ENCODE measurements around the gene LENG8.

- TF ChIP-seq CTCF (IDR thresholded peaks at IDR 0.05; ENCODE audit: poor library complexity, severe bottlenecking) (no peak), EP300 (conservative IDR thresholded peaks at IDR 0.05; ENCODE audit: poor library complexity, severe bottlenecking) (no peak), RAD21 (conservative IDR thresholded peaks at IDR 0.05) (no peak), POLR2AphosphoS5 (IDR thresholded peaks at IDR 0.05) (no peak), SMC3 (conservative IDR thresholded peaks at IDR 0.05; ENCODE audit: poor library complexity) (no peak), REST (IDR thresholded peaks at IDR 0.05; ENCODE audit: borderline replicate concordance) (no peak), EZH2 (IDR thresholded peaks at IDR 0.05; ENCODE audit: borderline replicate concordance, insufficient read depth, low read length, poor library complexity, severe bottlenecking) (no peak), TAF1 (IDR thresholded peaks at IDR 0.05; ENCODE audit: low read depth) (no peak)
Measured at GRCh38 chr19:54421169-54421516, 27.9 kb upstream of the LENG8 start.
